CD14-positive monocyte (primary cell): ENCODE data around the gene TMC3. TPM values are rescaled to one million over a fixed set of nuclear protein-coding genes. Genes with fewer than 3 reads are reported as not detected.

ENCODE experiments used
- DNase-seq, 3 donors: peaks; one replicate each; pipeline ENCODE4 v3.0.0-alpha.2; 2011 to 2022
- H2AFZ ChIP-seq: 2 replicates; pipeline ENCODE4 v1.6.0; 2012; ENCODE audit warnings: mild to moderate bottlenecking, low read depth, low read length, inconsistent platforms; ENCODE audit not compliant: insufficient read depth, poor library complexity, severe bottlenecking
- H3K27ac ChIP-seq, 2 donors: 1 replicate in 1 of 2; 2 replicates in 1 of 2; pipeline ENCODE4 v1.5.1; 2012 to 2013; ENCODE audit warnings: low read length in 2 of 2, control low read depth in 1 of 2, inconsistent platforms in 1 of 2, low read depth in 1 of 2, mild to moderate bottlenecking in 1 of 2
- H3K27me3 ChIP-seq, 2 donors: one replicate each; pipeline versions ENCODE4 v1.6.0 to v1.6.1; 2011 to 2013; ENCODE audit warnings: low read length in 2 of 2; ENCODE audit not compliant: control insufficient read depth in 2 of 2, insufficient read depth in 2 of 2
- H3K36me3 ChIP-seq, 2 donors: replicated peaks in 1 of 2; 1 replicate in 1 of 2; 2 replicates in 1 of 2; pipeline versions ENCODE4 v1.5.1 to v1.6.1; 2012 to 2013; ENCODE audit warnings: low read length in 2 of 2, control low read depth in 1 of 2, inconsistent platforms in 1 of 2, mild to moderate bottlenecking in 1 of 2; ENCODE audit not compliant: insufficient read depth in 2 of 2, control insufficient read depth in 1 of 2
- H3K4me1 ChIP-seq, 2 donors: 1 replicate in 1 of 2; 2 replicates in 1 of 2; pipeline versions ENCODE4 v1.5.1 to v1.6.1; 2012 to 2013; ENCODE audit warnings: low read length in 2 of 2, control low read depth in 1 of 2, inconsistent platforms in 1 of 2, mild to moderate bottlenecking in 1 of 2, moderate library complexity in 1 of 2; ENCODE audit not compliant: insufficient read depth in 2 of 2, control insufficient read depth in 1 of 2
- H3K4me2 ChIP-seq: replicated peaks from 2 replicates; pipeline ENCODE3; 2012; ENCODE audit warnings: low read length, moderate library complexity, mild to moderate bottlenecking; ENCODE audit not compliant: poor library complexity, severe bottlenecking; ENCODE audit errors: extremely low read depth
- H3K4me3 ChIP-seq, 3 experiments: fragments of 200-600 bp in 1 of 3; sonication (generic) in 1 of 3; replicated peaks in 1 of 3; 1 replicate in 2 of 3; 2 replicates in 1 of 3; pipeline ENCODE4 v1.5.1; 2011 to 2013; ENCODE audit warnings: low read length in 3 of 3, mild to moderate bottlenecking in 3 of 3, control low read depth in 2 of 3, low read depth in 2 of 3, inconsistent platforms in 1 of 3, moderate library complexity in 1 of 3
- H3K79me2 ChIP-seq: 2 replicates; pipeline ENCODE4 v1.6.0; 2012; ENCODE audit warnings: mild to moderate bottlenecking, control low read depth, inconsistent platforms, low read length, moderate library complexity; ENCODE audit not compliant: insufficient read depth
- H3K9ac ChIP-seq: 2 replicates; pipeline ENCODE4 v1.6.0; 2017; ENCODE audit warnings: low read length, mild to moderate bottlenecking; ENCODE audit not compliant: insufficient read depth, poor library complexity, severe bottlenecking
- H3K9me3 ChIP-seq, 2 donors: replicated peaks in 1 of 2; 1 replicate in 1 of 2; 2 replicates in 1 of 2; pipeline versions ENCODE4 v1.5.1 to v1.6.1; 2012 to 2013; ENCODE audit warnings: low read length in 2 of 2, control low read depth in 1 of 2; ENCODE audit not compliant: control insufficient read depth in 1 of 2, insufficient read depth in 1 of 2
- H4K20me1 ChIP-seq: 2 replicates; pipeline ENCODE4 v1.6.0; 2012; ENCODE audit warnings: mild to moderate bottlenecking, low read length, control low read depth, moderate library complexity; ENCODE audit not compliant: insufficient read depth
- H3K27ac Mint-ChIP-seq, 7 donors: one replicate each; pipeline ENCODE4 v1.8.0; 2020; ENCODE audit warnings: mild to moderate bottlenecking in 7 of 7, mixed read lengths in 7 of 7, moderate library complexity in 6 of 7, inconsistent platforms in 2 of 7
- H3K27me3 Mint-ChIP-seq, 3 donors: one replicate each; pipeline ENCODE4 v1.8.0; 2021 to 2022; ENCODE audit warnings: low read depth in 3 of 3, mild to moderate bottlenecking in 3 of 3, mixed read lengths in 3 of 3, moderate library complexity in 3 of 3, inconsistent platforms in 1 of 3
- H3K36me3 Mint-ChIP-seq, 2 donors: one replicate each; pipeline ENCODE4 v1.8.0; 2020; ENCODE audit warnings: mixed read lengths in 2 of 2, inconsistent platforms in 1 of 2, mild to moderate bottlenecking in 1 of 2
- H3K4me1 Mint-ChIP-seq: one replicate; pipeline ENCODE4 v1.8.0; 2020; ENCODE audit warnings: mild to moderate bottlenecking, mixed read lengths
- H3K4me3 Mint-ChIP-seq, 2 donors: one replicate each; pipeline ENCODE4 v1.8.0; 2020; ENCODE audit warnings: mild to moderate bottlenecking in 2 of 2, mixed read lengths in 2 of 2, moderate library complexity in 1 of 2
- H3K9me3 Mint-ChIP-seq, 7 donors: one replicate each; pipeline ENCODE4 v1.8.0; 2020 to 2022; ENCODE audit warnings: mixed read lengths in 7 of 7, mild to moderate bottlenecking in 6 of 7, moderate library complexity in 6 of 7, inconsistent platforms in 2 of 7
- CTCF ChIP-seq: fragments of 200-600 bp; IDR thresholded peaks from one replicate; pipeline ENCODE4 v1.8.0; 2022; ENCODE audit warnings: antibody characterized with exemption, mild to moderate bottlenecking
- WGBS: methylation state at CpG from one replicate; pipeline ENCODE4 v1.1.5; 2013; ENCODE audit warnings: missing lambda C conversion rate; ENCODE audit not compliant: insufficient coverage; 5-methylcytosine and 5-hydroxymethylcytosine counted together
- intact Hi-C, 2 donors: fragments of 100-400 bp; cut with micrococcal nuclease; formaldehyde crosslinking; loops; one replicate each; pipeline versions ENCODE4 v1.15.0 to v1.15.1; 2023
- polyA plus RNA-seq, 3 donors: library from polyadenylated mRNA; depleted of rRNA in 1 of 3; unstranded in 2 of 3; stranded (reverse) in 1 of 3; fragments of 300-500 nt in 2 of 3; fragments of >200 nt in 1 of 3; fragmentation: Illumina TruSeq in 2 of 3; gene quantifications; 1 replicate in 2 of 3; 2 replicates in 1 of 3; pipeline ENCODE4 v1.2.3, GENCODE V29; 2012 to 2021

TMC3 gene
- polyA plus RNA-seq, 3 donors = not detected

GRCh38 chr15:81335631-81336030 lies 38.4 kb downstream of the TMC3 start:
- no peak overlapping the region for H2AFZ ChIP-seq
- H3K9me3 Mint-ChIP-seq = peaks cover 0 to 3% (median 0%) of the 10 kb centered on the region in 7 donors
- no peaks in the 10 kb centered on the region for H3K79me2 ChIP-seq
- intact Hi-C loops = loop anchor here (5.0 kb wide), 2 partner anchors 58 to 63 kb away; no protein-coding TSS in a partner anchor
- no peak overlapping the region for H3K27ac Mint-ChIP-seq
- H3K27me3 Mint-ChIP-seq = peaks cover 0 to 5% (median 2%) of the 10 kb centered on the region in 3 donors
- peaks cover 10 to 16% of the 10 kb centered on the region in 2 donors for H3K4me1 ChIP-seq
- no peak overlapping the region for H3K9ac ChIP-seq
- no peaks in the 10 kb centered on the region for H3K27me3 ChIP-seq
- H3K4me3 ChIP-seq = no peak overlapping the region
- H3K4me2 ChIP-seq = no peak overlapping the region
- WGBS = 90% methylated on average over 2 of the region's 4 CpGs
- H3K36me3 ChIP-seq = no peaks in the 10 kb centered on the region
- no peak for TF ChIP-seq CTCF
- no peak overlapping the region for H3K27ac ChIP-seq
- no peak for DNase-seq
- H3K9me3 ChIP-seq = no peaks in the 10 kb centered on the region
- no peaks in the 10 kb centered on the region for H4K20me1 ChIP-seq
- no peak overlapping the region for H3K4me3 Mint-ChIP-seq
- no peaks in the 10 kb centered on the region for H3K36me3 Mint-ChIP-seq
- peaks cover 21% of the 10 kb centered on the region for H3K4me1 Mint-ChIP-seq

- Histone ChIP-seq H3K36me3 (no peaks in the 10 kb centered on the region), H4K20me1 (no peaks in the 10 kb centered on the region), H3K4me2 (no peak overlapping the region), H3K4me1 (peaks cover 10 to 16% of the 10 kb centered on the region in 2 donors), H3K4me3 (no peak overlapping the region), H3K27me3 (no peaks in the 10 kb centered on the region), H3K79me2 (no peaks in the 10 kb centered on the region), H3K9ac (no peak overlapping the region), H3K27ac (no peak overlapping the region), H3K9me3 (no peaks in the 10 kb centered on the region), H2AFZ (no peak overlapping the region)
- TF ChIP-seq CTCF = no peak
- no peak for DNase-seq
- intact Hi-C loops = loop anchor here (5.0 kb wide), 3 partner anchors 38 to 63 kb away; no protein-coding TSS in a partner anchor
- H3K9me3 Mint-ChIP-seq = peaks cover 0 to 3% (median 0%) of the 10 kb centered on the region in 7 donors
- WGBS = 92% methylated on average over 9 of the region's 10 CpGs
- H3K4me1 Mint-ChIP-seq = peaks cover 21% of the 10 kb centered on the region
- H3K27ac Mint-ChIP-seq = peak overlapping the region in 1 of 7 donors; percentile 44
- H3K36me3 Mint-ChIP-seq = no peaks in the 10 kb centered on the region
- H3K27me3 Mint-ChIP-seq = peaks cover 0 to 5% (median 3%) of the 10 kb centered on the region in 3 donors
- H3K4me3 Mint-ChIP-seq = no peak overlapping the region
Measured at GRCh38 chr15:81334768-81335435, 39.1 kb downstream of the TMC3 start.
